Mesothelial cell of epicardium (in vitro differentiated cells): ENCODE measurements around the gene GLT1D1. TPM values are rescaled to one million over a fixed set of nuclear protein-coding genes. Genes with fewer than 3 reads are reported as not detected.

Experiments
- DNase-seq, 2 experiments: peaks; one replicate each; pipeline ENCODE4 v3.0.0; 2021; ENCODE audit warnings: low spot score in 2 of 2; ENCODE audit not compliant: unreplicated experiment in 2 of 2
- H3K27ac Mint-ChIP-seq: 2 replicates; pipeline ENCODE4 v1.8.0; 2021; ENCODE audit warnings: mixed read lengths
- H3K27me3 Mint-ChIP-seq: 2 replicates; pipeline ENCODE4 v1.8.0; 2021; ENCODE audit warnings: low read depth, mixed read lengths
- H3K36me3 Mint-ChIP-seq: 2 replicates; pipeline ENCODE4 v1.8.0; 2021; ENCODE audit warnings: mixed read lengths
- H3K4me1 Mint-ChIP-seq: 2 replicates; pipeline ENCODE4 v1.8.0; 2021; ENCODE audit warnings: mixed read lengths
- H3K4me3 Mint-ChIP-seq: 2 replicates; pipeline ENCODE4 v1.8.0; 2021; ENCODE audit warnings: mild to moderate bottlenecking, moderate library complexity, mixed read lengths
- H3K9me3 Mint-ChIP-seq: 2 replicates; pipeline ENCODE4 v1.8.0; 2021; ENCODE audit warnings: mixed read lengths
- CTCF ChIP-seq: fragments of 200-600 bp; sonication (generic); IDR thresholded peaks from one replicate; pipeline ENCODE4 v1.5.0; 2021; ENCODE audit warnings: antibody characterized with exemption; ENCODE audit not compliant: unreplicated experiment
- total RNA-seq: library from RNA; stranded (reverse); gene quantifications from 3 replicates; pipeline ENCODE4 v1.2.1, GENCODE V29; 2021

Gene GLT1D1
- total RNA-seq, 1 donor from 2014 or later, result 1.3 TPM

- H3K27ac Mint-ChIP-seq, result no peak overlapping the region
- no peak for TF ChIP-seq CTCF
- H3K4me3 Mint-ChIP-seq, result no peak overlapping the region
- H3K4me1 Mint-ChIP-seq, result no peaks in the 10 kb centered on the region
- peaks cover 17% of the 10 kb centered on the region for H3K27me3 Mint-ChIP-seq
- H3K9me3 Mint-ChIP-seq, result no peaks in the 10 kb centered on the region
- no peaks in the 10 kb centered on the region for H3K36me3 Mint-ChIP-seq
- DNase-seq, result no peak
These were observed 138.4 kb downstream of the GLT1D1 start for GRCh38 chr12:128991716-128992115.

DNA sequence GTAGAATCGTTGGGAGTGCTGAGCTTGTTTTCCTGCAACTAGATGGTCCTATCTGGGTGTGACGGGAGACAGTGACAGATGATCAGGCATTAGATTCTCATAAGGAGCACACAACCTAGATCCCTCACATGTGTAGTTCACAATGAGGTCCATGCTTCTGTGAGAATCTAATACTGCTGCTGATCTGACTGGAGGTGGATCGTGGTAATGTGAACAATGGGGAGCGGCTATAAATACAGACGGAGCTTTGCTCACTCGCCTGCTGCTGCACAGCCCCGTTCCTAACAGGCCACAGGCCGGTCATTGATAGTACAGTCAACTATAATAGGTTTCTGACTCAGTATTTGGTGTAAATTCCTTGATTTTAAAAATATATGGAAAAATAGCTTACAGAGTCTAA is 138.8 kb downstream of the GLT1D1 start:
- Mint-ChIP-seq H3K27ac (no peak overlapping the region), H3K4me1 (no peaks in the 10 kb centered on the region), H3K27me3 (peaks cover 19% of the 10 kb centered on the region), H3K9me3 (no peaks in the 10 kb centered on the region), H3K36me3 (no peaks in the 10 kb centered on the region), H3K4me3 (no peak overlapping the region)
- TF ChIP-seq CTCF, result no peak
- DNase-seq, result no peak

DNA sequence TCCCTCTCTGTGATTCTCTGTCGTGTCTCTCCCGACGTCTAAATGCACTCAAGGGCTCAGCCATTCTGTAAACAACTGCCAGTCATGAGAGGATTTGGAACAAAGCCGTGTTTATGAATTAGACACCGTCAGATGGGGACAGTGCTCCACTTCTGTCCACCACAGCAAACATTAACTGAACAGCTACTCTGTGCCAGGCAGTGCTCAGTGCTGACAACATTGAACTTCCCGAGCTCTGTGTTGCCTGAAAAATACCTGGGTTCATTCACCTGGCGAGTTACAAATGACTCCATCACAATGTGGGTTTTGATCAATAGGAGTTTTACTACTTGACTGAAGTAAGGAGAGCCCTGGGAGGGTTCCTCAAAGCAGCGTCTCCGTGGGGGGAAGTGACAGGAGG is 139.3 kb downstream of the GLT1D1 start:
- H3K4me3 Mint-ChIP-seq, result no peak overlapping the region
- no peak for DNase-seq
- H3K27ac Mint-ChIP-seq, result no peak overlapping the region
- H3K9me3 Mint-ChIP-seq, result no peaks in the 10 kb centered on the region
- no peak for TF ChIP-seq CTCF
- no peaks in the 10 kb centered on the region for H3K4me1 Mint-ChIP-seq
- H3K27me3 Mint-ChIP-seq, result peaks cover 16% of the 10 kb centered on the region
- no peaks in the 10 kb centered on the region for H3K36me3 Mint-ChIP-seq

- Mint-ChIP-seq H3K9me3 (no peaks in the 10 kb centered on the region), H3K36me3 (no peaks in the 10 kb centered on the region), H3K4me3 (no peak overlapping the region), H3K27me3 (peaks cover 13% of the 10 kb centered on the region), H3K4me1 (no peaks in the 10 kb centered on the region), H3K27ac (no peak overlapping the region)
- DNase-seq, result no peak
- TF ChIP-seq CTCF, result no peak
These were observed 141.6 kb downstream of the GLT1D1 start for GRCh38 chr12:128994856-128995255.

DNA sequence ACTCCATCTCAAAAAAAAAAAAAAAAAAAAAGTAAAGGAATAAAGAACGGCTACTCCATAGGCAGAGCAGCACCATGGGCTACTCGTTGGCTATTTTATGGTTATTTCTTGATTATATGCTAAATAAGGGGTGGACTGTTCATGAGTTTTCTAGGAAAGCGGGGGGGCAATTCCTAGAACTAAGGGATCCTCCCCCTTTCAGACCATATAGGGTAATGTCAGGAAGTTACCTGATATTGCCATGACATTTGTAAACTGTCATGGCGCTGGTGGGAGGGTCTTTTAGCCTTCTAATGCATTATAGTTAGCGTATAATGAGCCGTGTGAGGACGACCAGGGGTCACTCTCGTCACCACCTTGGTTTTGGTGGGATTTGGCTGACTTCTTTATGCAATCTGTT is 142.3 kb downstream of the GLT1D1 start:
- H3K36me3 Mint-ChIP-seq, result no peaks in the 10 kb centered on the region
- no peak for TF ChIP-seq CTCF
- no peak overlapping the region for H3K4me3 Mint-ChIP-seq
- no peaks in the 10 kb centered on the region for H3K9me3 Mint-ChIP-seq
- H3K4me1 Mint-ChIP-seq, result no peaks in the 10 kb centered on the region
- peaks cover 12% of the 10 kb centered on the region for H3K27me3 Mint-ChIP-seq
- H3K27ac Mint-ChIP-seq, result no peak overlapping the region
- no peak for DNase-seq

GRCh38 chr12:129001826-129002225 is 148.5 kb downstream of the GLT1D1 start:
- Mint-ChIP-seq H3K4me3 (no peak overlapping the region), H3K4me1 (no peaks in the 10 kb centered on the region), H3K27me3 (peaks cover 7% of the 10 kb centered on the region), H3K9me3 (no peaks in the 10 kb centered on the region), H3K36me3 (no peaks in the 10 kb centered on the region), H3K27ac (no peak overlapping the region)
- DNase-seq, result no peak
- TF ChIP-seq CTCF, result no peak
